ENCODE results near the gene STIM2. TPM values are rescaled to one million over a fixed set of nuclear protein-coding genes. Genes with fewer than 3 reads are reported as not detected.

The STIM2 gene
- total and polyA plus RNA-seq, 2 donors (not counting 1 experiment from before 2014, with no cell fraction given), result 19.0 to 33.0 TPM

DNA sequence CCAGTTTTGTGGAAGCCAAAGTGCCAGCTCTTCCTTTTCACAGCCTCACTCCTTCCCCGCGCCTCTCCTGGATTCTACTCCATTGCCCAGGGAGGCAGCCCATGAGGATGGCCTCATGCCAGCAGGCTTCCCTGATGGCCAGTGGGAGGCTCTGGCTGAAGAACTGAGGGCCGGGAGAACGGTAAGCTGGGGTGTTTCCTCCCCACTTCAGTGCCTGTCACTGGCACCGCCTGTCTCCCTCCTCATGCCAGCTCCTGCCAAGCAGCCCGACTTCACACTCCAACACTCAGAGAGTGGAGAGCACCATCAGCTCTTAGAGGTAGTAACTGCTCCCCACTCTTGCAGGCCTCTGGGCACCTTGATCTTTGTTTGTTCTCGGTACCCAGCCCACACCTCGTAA lies 46.9 kb upstream of the STIM2 start:
- TF ChIP-seq, protein P1, sequence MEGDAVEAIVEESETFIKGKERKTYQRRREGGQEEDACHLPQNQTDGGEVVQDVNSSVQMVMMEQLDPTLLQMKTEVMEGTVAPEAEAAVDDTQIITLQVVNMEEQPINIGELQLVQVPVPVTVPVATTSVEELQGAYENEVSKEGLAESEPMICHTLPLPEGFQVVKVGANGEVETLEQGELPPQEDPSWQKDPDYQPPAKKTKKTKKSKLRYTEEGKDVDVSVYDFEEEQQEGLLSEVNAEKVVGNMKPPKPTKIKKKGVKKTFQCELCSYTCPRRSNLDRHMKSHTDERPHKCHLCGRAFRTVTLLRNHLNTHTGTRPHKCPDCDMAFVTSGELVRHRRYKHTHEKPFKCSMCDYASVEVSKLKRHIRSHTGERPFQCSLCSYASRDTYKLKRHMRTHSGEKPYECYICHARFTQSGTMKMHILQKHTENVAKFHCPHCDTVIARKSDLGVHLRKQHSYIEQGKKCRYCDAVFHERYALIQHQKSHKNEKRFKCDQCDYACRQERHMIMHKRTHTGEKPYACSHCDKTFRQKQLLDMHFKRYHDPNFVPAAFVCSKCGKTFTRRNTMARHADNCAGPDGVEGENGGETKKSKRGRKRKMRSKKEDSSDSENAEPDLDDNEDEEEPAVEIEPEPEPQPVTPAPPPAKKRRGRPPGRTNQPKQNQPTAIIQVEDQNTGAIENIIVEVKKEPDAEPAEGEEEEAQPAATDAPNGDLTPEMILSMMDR (conservative IDR thresholded peaks at IDR 0.05 in 1 of 2, IDR thresholded peaks at IDR 0.05 in 1 of 2; ENCODE audit: low read depth in 1 of 2, low read length in 2 of 2), result no peak
- H3K4me2 ChIP-seq (ENCODE audit: extremely low read depth, insufficient read depth, low read length), result no peak overlapping the region
- no peaks in the 10 kb centered on the region for H3K4me1 ChIP-seq (ENCODE audit: control insufficient read depth, extremely low read depth, insufficient read depth, low read length)
- no peak overlapping the region for H3K27ac ChIP-seq (ENCODE audit: insufficient read depth, low read length)
- no peak overlapping the region for H3K9ac ChIP-seq (ENCODE audit: insufficient read depth, low read length)
- no peaks in the 10 kb centered on the region for H4K20me1 ChIP-seq (ENCODE audit: control insufficient read depth, extremely low read depth, insufficient read depth, low read length)
- no peaks in the 10 kb centered on the region for H3K79me2 ChIP-seq (ENCODE audit: control insufficient read depth, insufficient read depth, low read length)
- DNase-seq (ENCODE audit: low read depth in 2 of 2), result no peak
- no peaks in the 10 kb centered on the region for H3K36me3 ChIP-seq (ENCODE audit: control insufficient read depth, insufficient read depth, low read length)
- H3K9me3 ChIP-seq (ENCODE audit: control insufficient read depth, insufficient read depth, low read depth, low read length), result no peaks in the 10 kb centered on the region
- H3K27me3 ChIP-seq (ENCODE audit: control insufficient read depth, insufficient read depth, low read length), result no peaks in the 10 kb centered on the region
- no peak overlapping the region for H3K4me3 ChIP-seq (replicated peaks in 1 of 4; ENCODE audit: control extremely low read depth in 1 of 4, insufficient read depth in 1 of 4, low read depth in 3 of 4, low read length in 4 of 4)
- no peak overlapping the region for H2AFZ ChIP-seq (ENCODE audit: low read length)

DNA sequence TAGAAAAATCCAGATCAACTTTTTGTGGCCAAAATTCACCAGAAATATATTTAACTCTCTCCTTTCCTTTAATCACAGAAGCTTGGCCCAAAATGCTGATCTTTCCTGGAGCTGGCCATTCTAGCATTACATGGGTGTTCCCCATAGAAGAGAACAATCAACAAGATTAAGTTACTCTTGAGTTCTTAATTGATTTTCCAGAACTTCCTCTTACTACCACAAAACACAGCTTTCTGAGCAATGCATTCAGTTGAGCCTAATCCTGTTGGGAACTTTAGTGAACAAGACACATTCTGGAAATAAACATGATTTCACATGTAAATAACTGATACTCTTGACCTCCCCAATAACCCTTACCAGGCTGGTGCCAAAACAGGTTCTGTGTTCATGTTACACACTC lies 45.4 kb upstream of the STIM2 start:
- Histone ChIP-seq H3K9ac (ENCODE audit: insufficient read depth, low read length) (no peak overlapping the region), H2AFZ (ENCODE audit: low read length) (no peak overlapping the region), H3K9me3 (ENCODE audit: control insufficient read depth, insufficient read depth, low read depth, low read length) (no peaks in the 10 kb centered on the region), H3K36me3 (ENCODE audit: control insufficient read depth, insufficient read depth, low read length) (no peaks in the 10 kb centered on the region), H3K27ac (ENCODE audit: insufficient read depth, low read length) (no peak overlapping the region), H4K20me1 (ENCODE audit: control insufficient read depth, extremely low read depth, insufficient read depth, low read length) (no peaks in the 10 kb centered on the region), H3K4me1 (ENCODE audit: control insufficient read depth, extremely low read depth, insufficient read depth, low read length) (no peaks in the 10 kb centered on the region), H3K79me2 (ENCODE audit: control insufficient read depth, insufficient read depth, low read length) (no peaks in the 10 kb centered on the region), H3K4me3 (replicated peaks in 1 of 4; ENCODE audit: control extremely low read depth in 1 of 4, insufficient read depth in 1 of 4, low read depth in 3 of 4, low read length in 4 of 4) (no peak overlapping the region), H3K27me3 (ENCODE audit: control insufficient read depth, insufficient read depth, low read length) (no peaks in the 10 kb centered on the region), H3K4me2 (ENCODE audit: extremely low read depth, insufficient read depth, low read length) (no peak overlapping the region)
- no peak for TF ChIP-seq EZH2 (IDR thresholded peaks at IDR 0.05; ENCODE audit: low read length, missing control alignments)
- TF ChIP-seq, protein P1 (conservative IDR thresholded peaks at IDR 0.05 in 1 of 2, IDR thresholded peaks at IDR 0.05 in 1 of 2; ENCODE audit: low read depth in 1 of 2, low read length in 2 of 2), result no peak
- no peak for DNase-seq (ENCODE audit: low read depth in 2 of 2)

DNA sequence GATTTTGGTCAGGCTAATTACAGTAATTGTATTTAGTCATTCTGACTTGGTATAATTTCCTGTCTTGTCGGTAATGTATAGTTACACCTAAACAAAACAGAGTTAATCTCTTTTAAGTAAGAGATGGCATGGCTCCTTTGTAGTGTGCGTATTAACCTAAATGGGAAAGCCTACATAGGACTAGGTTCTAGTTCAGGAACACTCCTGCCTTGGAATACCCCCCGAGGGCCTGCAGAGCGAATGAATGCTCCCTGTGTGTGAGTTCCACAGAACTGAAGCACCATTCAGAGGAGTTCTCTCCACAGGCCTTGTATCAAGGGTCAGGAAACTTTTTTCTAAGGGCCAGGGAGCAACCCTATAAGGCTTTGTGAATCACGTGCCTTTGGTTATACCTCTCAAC lies 44.9 kb upstream of the STIM2 start:
- Histone ChIP-seq H3K36me3 (ENCODE audit: control insufficient read depth, insufficient read depth, low read length) (no peaks in the 10 kb centered on the region), H2AFZ (ENCODE audit: low read length) (no peak overlapping the region), H3K9me3 (ENCODE audit: control insufficient read depth, insufficient read depth, low read depth, low read length) (no peaks in the 10 kb centered on the region), H3K4me2 (ENCODE audit: extremely low read depth, insufficient read depth, low read length) (no peak overlapping the region), H3K9ac (ENCODE audit: insufficient read depth, low read length) (no peak overlapping the region), H3K4me3 (replicated peaks in 1 of 4; ENCODE audit: control extremely low read depth in 1 of 4, insufficient read depth in 1 of 4, low read depth in 3 of 4, low read length in 4 of 4) (no peak overlapping the region), H3K4me1 (ENCODE audit: control insufficient read depth, extremely low read depth, insufficient read depth, low read length) (no peaks in the 10 kb centered on the region), H4K20me1 (ENCODE audit: control insufficient read depth, extremely low read depth, insufficient read depth, low read length) (no peaks in the 10 kb centered on the region), H3K27me3 (ENCODE audit: control insufficient read depth, insufficient read depth, low read length) (no peaks in the 10 kb centered on the region), H3K79me2 (ENCODE audit: control insufficient read depth, insufficient read depth, low read length) (no peaks in the 10 kb centered on the region), H3K27ac (ENCODE audit: insufficient read depth, low read length) (no peak overlapping the region)
- TF ChIP-seq EZH2 (IDR thresholded peaks at IDR 0.05; ENCODE audit: low read length, missing control alignments), result no peak
- TF ChIP-seq, protein P1 (conservative IDR thresholded peaks at IDR 0.05 in 1 of 2, IDR thresholded peaks at IDR 0.05 in 1 of 2; ENCODE audit: low read depth in 1 of 2, low read length in 2 of 2), result no peak
- DNase-seq (ENCODE audit: low read depth in 2 of 2), result no peak
